Dendritic cell treated with granulocyte-macrophage colony-stimulating factor and Interleukin-4, amounts not matched to agents 40 ng/mL and 50 ng/mL, for 4 days (primary cell): Measurements from ENCODE around the gene PPP3CA.

Experiments
- H3K27ac Mint-ChIP-seq: one replicate; pipeline ENCODE4 v1.8.0; 2022; ENCODE audit warnings: mild to moderate bottlenecking, mixed read lengths
- H3K27me3 Mint-ChIP-seq: one replicate; pipeline ENCODE4 v1.8.0; 2022; ENCODE audit warnings: mild to moderate bottlenecking, mixed read lengths
- H3K36me3 Mint-ChIP-seq: one replicate; pipeline ENCODE4 v1.8.0; 2022; ENCODE audit warnings: low read depth, mixed read lengths
- H3K4me1 Mint-ChIP-seq: one replicate; pipeline ENCODE4 v1.8.0; 2022; ENCODE audit warnings: low read depth, mixed read lengths
- H3K4me3 Mint-ChIP-seq: one replicate; pipeline ENCODE4 v1.8.0; 2022; ENCODE audit warnings: mild to moderate bottlenecking, moderate library complexity, mixed read lengths
- H3K9me3 Mint-ChIP-seq: one replicate; pipeline ENCODE4 v1.8.0; 2022; ENCODE audit warnings: mixed read lengths
- intact Hi-C: fragments of 100-400 bp; cut with micrococcal nuclease; formaldehyde crosslinking; loops from one replicate; pipeline ENCODE4 v1.15.0; 2022

PPP3CA gene

DNA sequence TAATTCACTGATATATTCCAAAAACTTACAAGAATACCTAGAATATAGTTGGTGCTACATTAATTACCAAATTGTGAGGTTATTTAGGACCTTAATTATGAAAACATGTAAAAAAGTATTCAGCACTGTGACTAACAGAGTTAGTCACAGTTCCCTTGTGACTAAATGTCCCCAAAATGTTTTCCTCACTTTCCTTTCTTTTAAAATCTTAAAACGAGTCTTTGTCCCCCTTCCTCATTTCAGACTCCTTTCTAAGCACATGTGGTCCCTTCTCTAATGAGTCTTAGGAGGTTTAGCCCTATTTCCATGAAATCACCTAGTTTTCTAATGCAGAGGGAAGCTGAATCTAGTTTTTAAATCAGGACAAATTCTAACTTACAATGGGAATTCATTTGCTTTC lies 175.0 kb downstream of the PPP3CA start:
- Mint-ChIP-seq H3K27me3 (no peaks in the 10 kb centered on the region), H3K4me1 (peaks cover 18% of the 10 kb centered on the region), H3K36me3 (no peaks in the 10 kb centered on the region), H3K9me3 (no peaks in the 10 kb centered on the region), H3K4me3 (no peak overlapping the region), H3K27ac (no peak overlapping the region)
- intact Hi-C loops = no loop called here

GRCh38 chr4:101171747-101172146 lies 175.6 kb downstream of the PPP3CA start:
- Mint-ChIP-seq H3K9me3 (no peaks in the 10 kb centered on the region), H3K4me1 (peaks cover 18% of the 10 kb centered on the region), H3K36me3 (no peaks in the 10 kb centered on the region), H3K27ac (no peak overlapping the region), H3K27me3 (no peaks in the 10 kb centered on the region), H3K4me3 (no peak overlapping the region)
- intact Hi-C loops = no loop called here

- Mint-ChIP-seq H3K27me3 (no peaks in the 10 kb centered on the region), H3K36me3 (no peaks in the 10 kb centered on the region), H3K4me3 (no peak overlapping the region), H3K4me1 (peaks cover 11% of the 10 kb centered on the region), H3K27ac (no peak overlapping the region), H3K9me3 (no peaks in the 10 kb centered on the region)
- intact Hi-C loops = loop anchor here (1.0 kb wide), 1 partner anchor 561 kb away; no protein-coding TSS in a partner anchor
Measured at GRCh38 chr4:101169044-101170014, 178.0 kb downstream of the PPP3CA start.

GRCh38 chr4:101163936-101164335 lies 183.4 kb downstream of the PPP3CA start:
- intact Hi-C loops = no loop called here
- H3K4me3 Mint-ChIP-seq = no peak overlapping the region

GRCh38 chr4:101162990-101163380 lies 184.3 kb downstream of the PPP3CA start:
- Mint-ChIP-seq H3K9me3 (no peaks in the 10 kb centered on the region), H3K4me1 (peaks cover 12% of the 10 kb centered on the region)
- intact Hi-C loops = no loop called here

More at GRCh38 chr4:101163936-101164335, 183.4 kb downstream of the PPP3CA start:
- H3K9me3 Mint-ChIP-seq = no peaks in the 10 kb centered on the region
- H3K4me1 Mint-ChIP-seq = peaks cover 12% of the 10 kb centered on the region
- no peak overlapping the region for H3K27ac Mint-ChIP-seq
- H3K36me3 Mint-ChIP-seq = no peaks in the 10 kb centered on the region
- no peaks in the 10 kb centered on the region for H3K27me3 Mint-ChIP-seq

GRCh38 chr4:101160792-101161592 lies 186.3 kb downstream of the PPP3CA start:
- no peaks in the 10 kb centered on the region for H3K36me3 Mint-ChIP-seq
- H3K27me3 Mint-ChIP-seq = no peaks in the 10 kb centered on the region
- peaks cover 25% of the 10 kb centered on the region for H3K4me1 Mint-ChIP-seq
- H3K9me3 Mint-ChIP-seq = no peaks in the 10 kb centered on the region
- H3K4me3 Mint-ChIP-seq = no peak overlapping the region
- H3K27ac Mint-ChIP-seq = no peak overlapping the region
- intact Hi-C loops = no loop called here

More at GRCh38 chr4:101162990-101163380, 184.3 kb downstream of the PPP3CA start:
- Mint-ChIP-seq H3K27ac (no peak overlapping the region), H3K4me3 (no peak overlapping the region), H3K36me3 (no peaks in the 10 kb centered on the region), H3K27me3 (no peaks in the 10 kb centered on the region)

- Mint-ChIP-seq H3K27me3 (no peaks in the 10 kb centered on the region), H3K4me3 (no peak overlapping the region), H3K9me3 (no peaks in the 10 kb centered on the region), H3K27ac (no peak overlapping the region), H3K36me3 (no peaks in the 10 kb centered on the region), H3K4me1 (peaks cover 20% of the 10 kb centered on the region)
- intact Hi-C loops = no loop called here
Measured at GRCh38 chr4:101158507-101158906, 188.8 kb downstream of the PPP3CA start.

- H3K27ac Mint-ChIP-seq = no peak overlapping the region
- no peaks in the 10 kb centered on the region for H3K9me3 Mint-ChIP-seq
- H3K4me1 Mint-ChIP-seq = peaks cover 20% of the 10 kb centered on the region
- H3K36me3 Mint-ChIP-seq = no peaks in the 10 kb centered on the region
- intact Hi-C loops = no loop called here
- H3K27me3 Mint-ChIP-seq = no peaks in the 10 kb centered on the region
- H3K4me3 Mint-ChIP-seq = no peak overlapping the region
Measured at GRCh38 chr4:101158134-101158482, 189.2 kb downstream of the PPP3CA start.

GRCh38 chr4:101157415-101158133 lies 189.8 kb downstream of the PPP3CA start:
- Mint-ChIP-seq H3K4me3 (no peak overlapping the region), H3K27ac (no peak overlapping the region), H3K9me3 (no peaks in the 10 kb centered on the region), H3K4me1 (peaks cover 15% of the 10 kb centered on the region), H3K36me3 (no peaks in the 10 kb centered on the region), H3K27me3 (no peaks in the 10 kb centered on the region)
- intact Hi-C loops = no loop called here

DNA sequence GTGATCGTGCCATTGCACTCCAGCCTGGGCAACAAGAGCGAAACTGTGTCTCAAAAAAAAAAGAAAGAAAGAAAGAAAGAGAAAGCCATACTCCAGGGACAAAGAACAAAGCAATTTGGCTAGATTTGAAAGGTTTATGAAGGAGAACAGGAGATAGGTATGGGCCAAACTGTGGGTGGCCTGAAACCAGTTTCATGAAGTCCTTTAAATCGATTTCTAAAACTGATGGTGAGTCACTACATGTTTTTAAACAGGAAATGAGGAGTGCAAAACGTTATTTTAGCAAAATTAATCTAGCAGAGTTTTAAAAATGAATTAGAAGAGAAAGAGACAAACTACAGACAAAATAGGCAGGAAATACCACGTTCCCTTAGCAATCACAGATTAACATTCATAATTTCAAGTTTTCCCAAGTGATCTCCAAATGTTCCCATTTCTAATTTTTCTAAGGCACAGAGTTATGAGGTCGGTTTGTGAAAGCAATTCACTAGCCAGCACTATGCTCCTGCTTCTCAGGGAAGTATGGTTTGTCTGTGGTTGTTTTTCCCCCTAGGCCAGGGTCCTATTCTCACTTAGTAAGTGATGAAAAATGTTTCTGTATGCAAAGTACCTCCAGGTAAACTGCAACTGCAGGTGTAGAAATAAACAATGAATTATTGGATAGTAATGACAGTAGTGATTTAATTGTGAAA lies 190.6 kb downstream of the PPP3CA start:
- Mint-ChIP-seq H3K36me3 (no peaks in the 10 kb centered on the region), H3K9me3 (no peaks in the 10 kb centered on the region), H3K4me3 (no peak overlapping the region), H3K27me3 (no peaks in the 10 kb centered on the region), H3K4me1 (peaks cover 13% of the 10 kb centered on the region), H3K27ac (no peak overlapping the region)
- intact Hi-C loops = no loop called here

DNA sequence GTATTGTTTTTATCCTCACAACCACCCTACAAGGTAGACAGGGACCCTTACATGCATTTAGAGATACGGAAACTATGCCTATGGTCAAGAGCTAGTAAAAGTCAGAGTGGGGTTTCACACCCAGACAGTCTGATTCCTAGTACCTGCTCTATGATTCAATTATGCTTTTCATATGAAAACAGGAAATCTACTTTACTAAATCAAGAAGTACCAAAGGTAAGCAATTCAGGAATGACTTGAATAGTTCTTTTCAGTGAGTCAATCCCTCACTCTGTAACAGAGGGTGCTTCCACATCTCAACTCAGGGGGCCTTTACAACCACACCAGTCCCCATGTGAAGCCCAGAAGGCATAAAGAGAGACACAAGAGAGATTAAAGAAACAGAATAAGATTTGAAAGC lies 191.4 kb downstream of the PPP3CA start:
- Mint-ChIP-seq H3K36me3 (no peaks in the 10 kb centered on the region), H3K4me3 (no peak overlapping the region), H3K27ac (no peak overlapping the region), H3K27me3 (no peaks in the 10 kb centered on the region), H3K4me1 (peaks cover 13% of the 10 kb centered on the region), H3K9me3 (no peaks in the 10 kb centered on the region)
- intact Hi-C loops = no loop called here

- no peaks in the 10 kb centered on the region for H3K9me3 Mint-ChIP-seq
- H3K36me3 Mint-ChIP-seq = no peaks in the 10 kb centered on the region
- peaks cover 13% of the 10 kb centered on the region for H3K4me1 Mint-ChIP-seq
- H3K27me3 Mint-ChIP-seq = no peaks in the 10 kb centered on the region
- H3K27ac Mint-ChIP-seq = no peak overlapping the region
- intact Hi-C loops = no loop called here
- H3K4me3 Mint-ChIP-seq = no peak overlapping the region
Measured at GRCh38 chr4:101155368-101155767, 192.0 kb downstream of the PPP3CA start.

DNA sequence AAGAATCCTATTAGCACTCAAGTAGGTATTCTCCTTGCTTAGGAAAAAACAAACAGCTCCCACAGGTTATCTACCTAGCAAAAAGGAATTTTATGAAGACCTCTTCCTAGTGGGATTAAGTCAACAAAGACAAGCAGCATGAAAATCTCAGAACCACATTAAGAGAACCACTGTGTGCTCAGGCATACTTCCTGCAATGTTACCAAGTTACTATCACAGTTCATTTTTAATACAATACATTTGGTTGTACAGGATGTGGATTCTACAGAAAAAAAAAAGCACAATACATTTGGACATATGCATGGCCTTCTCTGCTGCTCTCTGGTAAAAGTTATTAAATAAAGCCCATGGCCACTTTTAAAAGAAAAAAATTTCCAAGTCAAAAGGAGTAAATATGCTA lies 193.7 kb downstream of the PPP3CA start:
- Mint-ChIP-seq H3K4me1 (peaks cover 13% of the 10 kb centered on the region), H3K9me3 (no peaks in the 10 kb centered on the region), H3K27ac (no peak overlapping the region), H3K27me3 (no peaks in the 10 kb centered on the region), H3K36me3 (no peaks in the 10 kb centered on the region), H3K4me3 (no peak overlapping the region)
- intact Hi-C loops = no loop called here
